H9 (cell line): ENCODE measurements around the gene ATP13A3. TPM values are rescaled to one million over a fixed set of nuclear protein-coding genes. Genes with fewer than 3 reads are reported as not detected.
A peak's percentile ranks its signal among the peaks of the same experiment; 100 is the strongest.

Source experiments
- DNase-seq: peaks from one replicate; pipeline ENCODE4 v3.0.0-alpha.2; 2017
- H2AFZ ChIP-seq: one replicate; pipeline ENCODE4 v1.6.1; 2013; ENCODE audit warnings: mild to moderate bottlenecking, low read length, control low read depth, moderate library complexity
- H2AK5ac ChIP-seq: 2 replicates; pipeline ENCODE4 v1.6.1; 2013; ENCODE audit warnings: low read length, control low read depth, mixed read lengths; ENCODE audit not compliant: insufficient read length
- H2BK120ac ChIP-seq: one replicate; pipeline ENCODE4 v1.6.1; 2013; ENCODE audit warnings: low read depth, mild to moderate bottlenecking, low read length, control low read depth, inconsistent platforms; ENCODE audit not compliant: poor library complexity, severe bottlenecking
- H2BK12ac ChIP-seq: 2 replicates; pipeline ENCODE4 v1.6.1; 2013; ENCODE audit warnings: low read length, control low read depth, mixed read lengths, low read depth; ENCODE audit not compliant: insufficient read length
- H2BK15ac ChIP-seq: 2 replicates; pipeline ENCODE4 v1.6.1; 2013; ENCODE audit warnings: low read depth, low read length, control low read depth
- H2BK20ac ChIP-seq: one replicate; pipeline ENCODE4 v1.6.1; 2013; ENCODE audit warnings: low read depth, mild to moderate bottlenecking, low read length, control low read depth, inconsistent platforms; ENCODE audit not compliant: poor library complexity, severe bottlenecking
- H2BK5ac ChIP-seq: 2 replicates; pipeline ENCODE4 v1.6.1; 2013; ENCODE audit warnings: low read length, control low read depth, mixed read lengths; ENCODE audit not compliant: insufficient read length
- H3K14ac ChIP-seq: 2 replicates; pipeline ENCODE4 v1.6.1; 2013; ENCODE audit warnings: low read length, control low read depth; ENCODE audit not compliant: insufficient read depth
- H3K18ac ChIP-seq: 2 replicates; pipeline ENCODE4 v1.6.1; 2013; ENCODE audit warnings: low read depth, mild to moderate bottlenecking, mixed read lengths, low read length, control low read depth; ENCODE audit not compliant: insufficient read length
- H3K23ac ChIP-seq: 2 replicates; pipeline ENCODE4 v1.6.1; 2013; ENCODE audit warnings: low read length, control low read depth, mixed read lengths, low read depth; ENCODE audit not compliant: insufficient read length
- H3K23me2 ChIP-seq: 2 replicates; pipeline ENCODE4 v1.6.1; 2013; ENCODE audit warnings: low read depth, mild to moderate bottlenecking, mixed read lengths, low read length, control low read depth; ENCODE audit not compliant: insufficient read length, poor library complexity, severe bottlenecking
- H3K27ac ChIP-seq: 2 replicates; pipeline ENCODE4 v1.5.1; 2013; ENCODE audit warnings: low read length, control low read depth, mixed read lengths, low read depth; ENCODE audit not compliant: insufficient read length
- H3K27me3 ChIP-seq: 2 replicates; pipeline ENCODE4 v1.6.1; 2013; ENCODE audit warnings: low read length, control low read depth, inconsistent platforms; ENCODE audit not compliant: insufficient read depth
- H3K4ac ChIP-seq: 2 replicates; pipeline ENCODE4 v1.6.1; 2013; ENCODE audit warnings: low read depth, mild to moderate bottlenecking, control low read depth, inconsistent platforms, low read length, moderate library complexity
- H3K4me1 ChIP-seq: 2 replicates; pipeline ENCODE4 v1.6.1; 2013; ENCODE audit warnings: low read length, control low read depth, inconsistent platforms; ENCODE audit not compliant: insufficient read depth
- H3K4me2 ChIP-seq: 2 replicates; pipeline ENCODE4 v1.6.1; 2013; ENCODE audit warnings: low read length, control low read depth, mixed read lengths; ENCODE audit not compliant: insufficient read length, insufficient read depth
- H3K56ac ChIP-seq: 2 replicates; pipeline ENCODE4 v1.6.1; 2013; ENCODE audit warnings: low read depth, mild to moderate bottlenecking, mixed read lengths, low read length, control low read depth; ENCODE audit not compliant: insufficient read length
- H3K79me1 ChIP-seq: 2 replicates; pipeline ENCODE4 v1.6.1; 2013; ENCODE audit warnings: low read depth, mild to moderate bottlenecking, moderate library complexity, low read length, control low read depth, inconsistent platforms; ENCODE audit not compliant: insufficient read depth, poor library complexity, severe bottlenecking
- H3K79me2 ChIP-seq: 2 replicates; pipeline ENCODE4 v1.6.1; 2013; ENCODE audit warnings: low read length, control low read depth, inconsistent platforms; ENCODE audit not compliant: insufficient read depth
- H3K9ac ChIP-seq: 2 replicates; pipeline ENCODE4 v1.6.1; 2013; ENCODE audit warnings: low read length, control low read depth, mixed read lengths; ENCODE audit not compliant: insufficient read length; ENCODE audit errors: extremely low read depth
- H3K9me3 ChIP-seq: one replicate; pipeline ENCODE4 v1.6.1; 2013; ENCODE audit warnings: low read depth, low read length, inconsistent platforms; ENCODE audit not compliant: control insufficient read depth
- H3T11ph ChIP-seq: one replicate; pipeline ENCODE4 v1.6.1; 2013; ENCODE audit warnings: mild to moderate bottlenecking, low read length, control low read depth, inconsistent platforms
- H4K20me1 ChIP-seq: one replicate; pipeline ENCODE4 v1.6.1; 2013; ENCODE audit not compliant: control insufficient read depth, insufficient read length, insufficient read depth
- H4K5ac ChIP-seq: 2 replicates; pipeline ENCODE4 v1.6.1; 2013; ENCODE audit warnings: low read depth, mild to moderate bottlenecking, mixed read lengths, low read length, control low read depth; ENCODE audit not compliant: insufficient read length
- H4K8ac ChIP-seq: replicated peaks from 2 replicates; pipeline ENCODE4 v1.6.1; 2013; ENCODE audit warnings: low read length, control low read depth, mixed read lengths, low read depth; ENCODE audit not compliant: insufficient read length
- H4K91ac ChIP-seq: 2 replicates; pipeline ENCODE4 v1.6.1; 2013; ENCODE audit warnings: low read depth, mild to moderate bottlenecking, moderate library complexity, mixed read lengths, low read length, control low read depth; ENCODE audit not compliant: insufficient read length
- H3K27ac Mint-ChIP-seq, 3 experiments: 2 replicates in 2 of 3; 3 replicates in 1 of 3; pipeline ENCODE4 v1.8.0; 2020 to 2021; ENCODE audit warnings: mixed read lengths in 3 of 3, mild to moderate bottlenecking in 1 of 3, moderate library complexity in 1 of 3
- H3K27me3 Mint-ChIP-seq: 2 replicates; pipeline ENCODE4 v1.8.0; 2021; ENCODE audit warnings: low read depth, mild to moderate bottlenecking, moderate library complexity, mixed read lengths
- H3K36me3 Mint-ChIP-seq, 3 experiments: 2 replicates in 2 of 3; 3 replicates in 1 of 3; pipeline ENCODE4 v1.8.0; 2020 to 2021; ENCODE audit warnings: low read depth in 3 of 3, mixed read lengths in 3 of 3; ENCODE audit not compliant: insufficient read depth in 1 of 3
- H3K4me1 Mint-ChIP-seq, 2 experiments: 2 replicates each; pipeline ENCODE4 v1.8.0; 2020; ENCODE audit warnings: mixed read lengths in 2 of 2
- H3K4me3 Mint-ChIP-seq, 2 experiments: 2 replicates in 1 of 2; 3 replicates in 1 of 2; pipeline ENCODE4 v1.8.0; 2020 to 2021; ENCODE audit warnings: mild to moderate bottlenecking in 2 of 2, mixed read lengths in 2 of 2, moderate library complexity in 1 of 2
- H3K9me3 Mint-ChIP-seq, 2 experiments: 2 replicates in 1 of 2; 3 replicates in 1 of 2; pipeline ENCODE4 v1.8.0; 2020; ENCODE audit warnings: mild to moderate bottlenecking in 2 of 2, mixed read lengths in 2 of 2, moderate library complexity in 1 of 2
- CTCF ChIP-seq: fragments of 200-600 bp; sonication (generic); conservative IDR thresholded peaks from 3 replicates; pipeline ENCODE4 v1.8.0; 2021; ENCODE audit warnings: antibody characterized with exemption, mild to moderate bottlenecking
- WGBS: extraction: QIAGEN DNeasy Blood & Tissue Kit; methylation state at CpG from one replicate; pipeline ENCODE4 v1.1.7; 2013; ENCODE audit warnings: missing lambda C conversion rate, low lambda C conversion rate, mixed read lengths; ENCODE audit not compliant: insufficient read length; ENCODE audit errors: extremely low coverage; 5-methylcytosine and 5-hydroxymethylcytosine counted together
- total RNA-seq: library from RNA; stranded (reverse); gene quantifications from 2 replicates; pipeline ENCODE4 v1.2.1, GENCODE V29; 2021

ATP13A3 gene
- total RNA-seq, 1 experiment from 2014 or later = 78.5 TPM

GRCh38 chr3:194380326-194380725 is 106.5 kb downstream of the ATP13A3 start:
- Histone ChIP-seq H3T11ph (no peak overlapping the region), H4K20me1 (no peaks in the 10 kb centered on the region), H3K4me1 (no peaks in the 10 kb centered on the region; the same call in 1 of the 2 replicates), H3K79me2 (no peaks in the 10 kb centered on the region), H2AFZ (no peak overlapping the region), H3K4ac (no peak overlapping the region), H3K14ac (no peak overlapping the region), H2BK15ac (no peak overlapping the region), H2BK12ac (no peak overlapping the region), H3K23ac (no peak overlapping the region), H3K27me3 (no peaks in the 10 kb centered on the region), H3K9me3 (no peaks in the 10 kb centered on the region), H3K9ac (no peak overlapping the region), H3K18ac (no peak overlapping the region), H2BK120ac (no peak overlapping the region), H3K4me2 (no peak overlapping the region), H2AK5ac (no peak overlapping the region), H2BK5ac (no peak overlapping the region), H4K5ac (no peak overlapping the region), H4K91ac (no peak overlapping the region), H3K27ac (no peak overlapping the region), H2BK20ac (no peak overlapping the region), H4K8ac (no peak overlapping the region), H3K56ac (no peak overlapping the region), H3K23me2 (no peaks in the 10 kb centered on the region), H3K79me1 (no peaks in the 10 kb centered on the region)
- H3K27ac Mint-ChIP-seq = no peak overlapping the region; a peak in 1 of 7 replicates
- no peaks in the 10 kb centered on the region for H3K9me3 Mint-ChIP-seq
- no peak overlapping the region for H3K4me3 Mint-ChIP-seq
- H3K4me1 Mint-ChIP-seq = peaks cover 40 to 66% of the 10 kb centered on the region in 2 experiments
- no peak for TF ChIP-seq CTCF
- peaks cover 9% of the 10 kb centered on the region for H3K27me3 Mint-ChIP-seq
- WGBS = no CpG with 5 or more reads among the region's 7 CpGs
- DNase-seq = peak; percentile 21
- H3K36me3 Mint-ChIP-seq = no peaks in the 10 kb centered on the region
